ENCODE data around the gene SUGCT.

SUGCT gene

GRCh38 chr7:40418983-40419382, 284.2 kb downstream of the SUGCT start:
- DNase-seq, result no peak

DNA sequence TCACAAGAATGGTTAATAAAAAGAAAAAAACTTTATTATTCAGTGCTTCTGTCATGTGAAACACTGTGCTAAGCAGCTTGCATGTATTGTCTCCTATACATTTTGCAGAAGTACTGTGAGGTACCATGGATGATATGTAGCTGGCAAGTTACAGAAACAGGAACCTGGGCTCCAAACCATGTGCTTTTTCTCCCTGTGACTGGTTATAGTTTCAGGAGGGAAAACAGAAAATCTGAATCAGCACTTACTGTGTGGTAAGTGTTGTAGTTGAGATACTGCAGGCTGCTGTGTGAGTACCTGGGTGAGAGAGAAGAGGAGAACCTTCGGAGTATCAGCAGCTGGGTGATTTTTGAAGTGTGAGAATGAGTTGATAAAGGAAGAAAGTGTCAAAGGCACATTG, 285.0 kb downstream of the SUGCT start:
- peak; percentile 90 to 94 for DNase-seq

DNA sequence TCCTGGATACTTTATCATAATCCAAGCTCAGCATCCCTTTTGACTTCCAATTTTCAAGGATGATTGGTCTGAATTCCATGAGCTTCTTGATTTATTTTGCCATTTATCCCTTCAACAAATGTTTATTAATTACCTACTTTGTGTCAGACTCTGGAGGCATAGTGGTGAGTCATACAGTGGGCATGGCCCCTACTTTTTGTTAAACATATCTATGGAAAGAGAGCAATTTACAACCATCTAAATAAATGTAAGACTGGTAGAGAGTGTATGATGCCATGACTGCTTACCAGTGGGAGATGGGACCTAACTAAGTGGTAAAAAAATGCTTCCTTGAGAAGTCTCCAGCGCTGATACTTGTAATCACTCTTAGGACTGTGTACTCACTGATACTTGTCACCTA, 286.6 kb downstream of the SUGCT start:
- no peak for DNase-seq

DNA sequence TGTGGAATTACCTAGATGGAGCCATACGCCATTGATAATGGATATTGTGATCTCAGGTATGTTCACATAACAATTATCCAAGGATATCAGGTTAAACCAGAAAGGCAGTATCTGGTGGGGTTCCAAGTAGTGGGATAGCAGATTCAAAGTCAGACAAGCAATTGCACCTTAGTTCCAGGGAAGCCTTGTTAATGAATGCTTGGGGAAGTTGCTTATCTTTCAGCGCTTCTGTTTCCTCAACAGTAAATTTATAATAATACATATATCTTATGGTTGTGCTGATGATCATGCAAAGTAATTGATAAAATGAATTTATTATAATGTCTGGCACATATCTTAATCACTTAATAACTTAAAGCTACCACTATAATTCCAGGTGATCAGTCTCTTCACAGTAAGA, 290.9 kb downstream of the SUGCT start:
- DNase-seq, result no peak

DNA sequence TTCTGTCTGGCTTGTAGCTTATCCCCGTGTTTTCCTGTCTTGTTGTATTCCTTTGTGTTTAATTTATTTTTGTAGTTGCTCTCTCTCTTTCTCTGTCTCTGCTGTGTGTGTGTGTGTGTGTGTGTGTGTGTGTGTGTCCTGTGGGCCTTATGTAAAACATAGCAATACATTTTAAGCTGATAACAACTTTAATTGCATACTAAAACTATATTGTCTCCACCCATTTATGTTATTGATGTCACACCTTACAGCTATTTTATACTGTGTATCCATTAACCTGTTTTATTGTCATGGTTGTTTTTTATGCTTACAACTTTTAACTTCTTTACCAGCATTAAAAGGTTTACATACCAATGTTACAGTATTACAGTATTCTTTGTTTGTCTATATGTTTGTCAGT, 293.6 kb downstream of the SUGCT start:
- DNase-seq, result no peak

DNA sequence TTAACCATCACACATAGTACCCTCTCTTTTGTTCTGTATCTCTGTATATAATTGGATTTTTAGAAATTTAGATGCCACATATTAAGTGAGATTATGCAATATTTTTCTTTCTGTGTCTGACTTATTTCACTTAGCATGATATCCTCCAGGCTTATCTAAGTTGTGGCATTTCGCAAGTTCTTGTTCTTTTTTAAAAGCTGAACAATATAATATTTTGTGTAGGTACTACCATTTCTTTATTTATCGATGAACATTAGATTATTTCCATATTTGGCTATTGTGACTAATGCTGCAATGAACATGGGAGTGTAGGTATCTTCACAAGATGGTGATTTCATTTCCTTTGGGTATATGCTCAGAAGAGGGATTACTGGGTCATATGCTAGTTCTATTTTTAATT, 295.0 kb downstream of the SUGCT start:
- no peak for DNase-seq

DNA sequence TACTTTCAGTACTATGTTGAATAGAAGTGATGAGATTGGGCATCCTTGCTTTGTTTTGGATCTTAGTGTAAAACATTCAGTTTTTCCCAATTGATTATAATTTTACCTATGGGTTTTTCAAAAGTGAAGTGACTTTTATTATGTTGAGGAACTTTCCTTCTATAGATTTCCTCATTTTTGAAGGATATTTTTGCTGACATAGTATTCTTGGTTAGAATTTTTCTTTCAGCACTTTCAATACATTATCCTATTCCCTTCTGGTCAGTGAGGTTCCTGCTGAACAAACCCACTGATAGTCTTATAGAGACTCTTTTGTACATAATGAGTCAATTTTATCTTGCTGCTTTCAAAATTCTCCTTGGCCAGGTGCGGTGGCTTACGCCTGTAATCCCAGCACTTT, 297.2 kb downstream of the SUGCT start:
- DNase-seq, result no peak

- no peak for DNase-seq
Observed at GRCh38 chr7:40436710-40437109, 301.9 kb downstream of the SUGCT start.

DNA sequence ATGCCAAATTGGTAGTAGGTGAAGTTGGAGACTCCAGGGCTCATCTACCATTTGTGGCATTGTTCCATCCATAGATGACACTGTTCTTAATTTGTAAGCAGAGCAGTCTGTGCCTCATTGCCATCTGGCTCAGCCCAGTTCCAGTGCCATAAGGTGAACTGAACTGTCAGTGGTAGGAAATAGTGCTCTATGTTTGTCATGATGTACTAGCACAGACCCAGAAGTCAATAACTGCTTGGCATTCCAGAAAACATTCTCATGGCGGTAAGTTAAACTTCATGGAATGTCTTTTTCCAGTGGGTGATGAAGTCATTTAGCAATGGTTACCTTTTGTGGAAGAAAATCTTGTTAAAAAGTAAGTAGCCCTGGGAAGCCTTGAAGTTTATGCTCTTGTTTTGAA, 302.7 kb downstream of the SUGCT start:
- no peak for DNase-seq

- no peak for DNase-seq
Observed at GRCh38 chr7:40437936-40438634, 303.3 kb downstream of the SUGCT start.

- DNase-seq, result no peak
Observed at GRCh38 chr7:40439686-40440085, 304.9 kb downstream of the SUGCT start.

- peak in 1 of 2 experiments; percentile 20 for DNase-seq
Observed at GRCh38 chr7:40447345-40447744, 312.5 kb downstream of the SUGCT start.

- DNase-seq, result peak in 1 of 2 experiments; percentile 27
Observed at GRCh38 chr7:40455485-40455884, 320.7 kb downstream of the SUGCT start.

- no peak for DNase-seq
Observed at GRCh38 chr7:40457776-40458480, 323.1 kb downstream of the SUGCT start.

- no peak for DNase-seq
Observed at GRCh38 chr7:40463446-40463845, 328.6 kb downstream of the SUGCT start.

DNA sequence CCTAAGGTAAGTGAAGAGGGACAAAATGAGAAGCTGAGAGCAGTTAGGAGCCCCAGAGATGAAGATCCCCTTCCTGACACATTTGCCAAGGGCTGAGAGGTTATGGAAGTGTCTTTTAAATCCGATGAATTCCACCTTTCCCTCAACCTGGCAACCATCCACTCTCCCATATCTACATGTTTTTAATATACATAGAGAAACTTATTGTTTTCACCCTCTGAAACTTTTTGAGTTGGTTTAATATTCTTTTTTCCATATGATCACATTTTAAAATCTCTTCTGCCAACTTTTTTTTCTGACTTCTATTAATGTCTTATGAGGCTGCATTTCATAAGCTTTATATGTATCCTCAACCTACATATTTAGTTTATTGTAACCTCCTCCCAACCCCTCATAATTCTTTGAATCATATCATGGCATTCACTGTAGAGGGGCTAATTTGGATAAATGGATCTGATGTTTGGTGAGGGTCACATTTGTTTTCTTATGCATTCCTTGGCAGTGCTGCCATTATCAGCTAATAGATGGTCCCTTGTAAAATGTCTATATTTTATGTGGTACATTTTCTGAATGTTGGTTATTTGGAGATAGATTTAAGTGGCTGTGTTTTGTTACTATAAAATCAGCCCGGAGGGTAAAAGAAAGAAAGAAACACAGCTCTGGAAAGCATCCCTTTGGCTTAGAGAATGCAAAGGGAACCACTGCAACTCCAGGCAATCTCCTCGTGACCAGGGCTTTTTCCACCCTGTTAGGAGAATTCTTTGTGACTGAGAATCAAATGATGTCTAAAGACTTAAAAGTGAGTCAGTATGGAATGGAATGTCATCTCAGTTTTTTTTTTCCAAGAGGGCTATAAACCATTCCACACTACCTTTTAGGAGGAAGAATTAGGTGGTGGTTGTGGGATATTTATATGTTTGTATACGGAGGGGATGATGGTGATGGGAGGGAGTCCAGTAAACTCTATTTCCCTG, 334.4 kb downstream of the SUGCT start:
- DNase-seq, result no peak

- DNase-seq, result no peak
Observed at GRCh38 chr7:40470091-40470592, 335.3 kb downstream of the SUGCT start.

- DNase-seq, result no peak
Observed at GRCh38 chr7:40470817-40471216, 336.0 kb downstream of the SUGCT start.

DNA sequence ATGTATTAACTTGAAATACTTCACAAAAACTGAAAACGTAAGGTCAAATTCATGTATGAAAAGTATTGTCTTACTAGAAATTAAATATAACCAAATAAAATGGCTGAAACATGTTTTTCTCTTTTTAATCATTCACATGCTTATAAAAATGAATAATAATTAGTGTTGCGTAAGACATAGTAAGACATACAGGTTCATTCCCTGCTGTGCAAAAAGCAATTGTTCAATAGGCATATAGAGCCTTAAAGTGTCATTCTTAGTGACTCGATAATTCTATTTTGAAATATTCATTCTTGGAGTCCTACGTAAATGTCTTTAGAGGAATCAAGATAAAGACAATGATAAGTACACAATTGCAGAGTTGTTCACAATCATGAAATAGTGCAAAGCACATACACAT, 337.1 kb downstream of the SUGCT start:
- DNase-seq, result no peak

GRCh38 chr7:40474790-40475680, 340.2 kb downstream of the SUGCT start:
- no peak for DNase-seq

- no peak for DNase-seq
Observed at GRCh38 chr7:40475681-40475982, 340.8 kb downstream of the SUGCT start.

GRCh38 chr7:40477094-40477493, 342.3 kb downstream of the SUGCT start:
- DNase-seq, result no peak

Measured in Kasumi-1 (cell line).